Endothelial cell (in vitro differentiated cells): ENCODE measurements around the gene CACNA2D4. TPM values are rescaled to one million over a fixed set of nuclear protein-coding genes. Genes with fewer than 3 reads are reported as not detected.

ENCODE experiments used
- DNase-seq: peaks from one replicate; pipeline ENCODE4 v3.0.0; 2021; ENCODE audit warnings: low spot score
- H3K27ac Mint-ChIP-seq: one replicate; pipeline ENCODE4 v1.8.0; 2021; ENCODE audit warnings: mixed read lengths, inconsistent platforms; ENCODE audit not compliant: unreplicated experiment
- H3K27me3 Mint-ChIP-seq: one replicate; pipeline ENCODE4 v1.8.0; 2021; ENCODE audit warnings: mild to moderate bottlenecking, moderate library complexity, mixed read lengths, inconsistent platforms; ENCODE audit not compliant: unreplicated experiment
- H3K36me3 Mint-ChIP-seq: one replicate; pipeline ENCODE4 v1.8.0; 2021; ENCODE audit warnings: mild to moderate bottlenecking, low read depth, mixed read lengths, inconsistent platforms; ENCODE audit not compliant: unreplicated experiment
- H3K4me1 Mint-ChIP-seq: one replicate; pipeline ENCODE4 v1.8.0; 2021; ENCODE audit warnings: mild to moderate bottlenecking, mixed read lengths, inconsistent platforms; ENCODE audit not compliant: unreplicated experiment
- H3K4me3 Mint-ChIP-seq: one replicate; pipeline ENCODE4 v1.8.0; 2021; ENCODE audit warnings: mild to moderate bottlenecking, mixed read lengths, inconsistent platforms; ENCODE audit not compliant: unreplicated experiment
- H3K9me3 Mint-ChIP-seq: one replicate; pipeline ENCODE4 v1.8.0; 2021; ENCODE audit warnings: mixed read lengths, inconsistent platforms; ENCODE audit not compliant: unreplicated experiment
- total RNA-seq: library from RNA; stranded (reverse); fragmentation: NEBNext Ultra II Directional; extraction: Animal tissue kit (Norgen Biotek cat#: 25700); gene quantifications from one replicate; pipeline ENCODE4 v1.2.1, GENCODE V29; 2021; ENCODE audit not compliant: unreplicated experiment
- TF ChIP-seq, protein P1 (sequence below): fragments of 200-600 bp; sonication (generic); IDR thresholded peaks from one replicate; pipeline ENCODE4 v1.5.0; 2021; ENCODE audit warnings: antibody characterized with exemption; ENCODE audit not compliant: unreplicated experiment

The CACNA2D4 gene
- total RNA-seq, 1 donor from 2014 or later: 0.28 TPM

DNA sequence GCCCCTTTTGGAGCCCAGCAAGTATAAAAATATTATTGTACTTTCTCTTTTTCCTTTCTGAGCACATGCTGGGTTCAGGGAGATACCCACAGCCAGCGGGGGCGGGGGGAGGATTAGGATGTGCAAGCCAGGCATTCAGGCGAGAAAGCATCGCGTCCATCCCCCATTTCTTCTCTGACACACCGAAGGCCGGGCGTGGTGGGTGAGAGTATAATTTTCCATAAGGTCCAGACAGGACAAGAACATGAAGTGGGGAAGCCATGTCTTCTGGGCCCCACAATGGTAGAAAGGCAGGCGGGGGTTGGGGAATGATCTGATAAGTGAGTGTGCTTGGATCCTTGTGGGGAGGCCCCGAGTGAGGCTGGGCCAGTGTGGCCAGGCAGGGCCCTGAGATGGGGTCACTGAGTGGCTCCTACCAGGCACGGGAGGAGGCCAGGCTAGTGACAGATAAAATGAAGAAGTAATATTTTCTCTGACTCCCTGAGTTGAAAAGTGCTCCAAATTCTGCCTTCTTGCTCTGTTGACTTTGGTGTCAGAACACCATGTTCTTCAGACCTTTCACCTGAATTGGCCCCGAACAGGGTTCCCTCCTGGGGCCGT is 108.8 kb downstream of the CACNA2D4 start:
- H3K4me3 Mint-ChIP-seq: no peak overlapping the region
- no peaks in the 10 kb centered on the region for H3K4me1 Mint-ChIP-seq
- DNase-seq: no peak
- TF ChIP-seq, protein P1, sequence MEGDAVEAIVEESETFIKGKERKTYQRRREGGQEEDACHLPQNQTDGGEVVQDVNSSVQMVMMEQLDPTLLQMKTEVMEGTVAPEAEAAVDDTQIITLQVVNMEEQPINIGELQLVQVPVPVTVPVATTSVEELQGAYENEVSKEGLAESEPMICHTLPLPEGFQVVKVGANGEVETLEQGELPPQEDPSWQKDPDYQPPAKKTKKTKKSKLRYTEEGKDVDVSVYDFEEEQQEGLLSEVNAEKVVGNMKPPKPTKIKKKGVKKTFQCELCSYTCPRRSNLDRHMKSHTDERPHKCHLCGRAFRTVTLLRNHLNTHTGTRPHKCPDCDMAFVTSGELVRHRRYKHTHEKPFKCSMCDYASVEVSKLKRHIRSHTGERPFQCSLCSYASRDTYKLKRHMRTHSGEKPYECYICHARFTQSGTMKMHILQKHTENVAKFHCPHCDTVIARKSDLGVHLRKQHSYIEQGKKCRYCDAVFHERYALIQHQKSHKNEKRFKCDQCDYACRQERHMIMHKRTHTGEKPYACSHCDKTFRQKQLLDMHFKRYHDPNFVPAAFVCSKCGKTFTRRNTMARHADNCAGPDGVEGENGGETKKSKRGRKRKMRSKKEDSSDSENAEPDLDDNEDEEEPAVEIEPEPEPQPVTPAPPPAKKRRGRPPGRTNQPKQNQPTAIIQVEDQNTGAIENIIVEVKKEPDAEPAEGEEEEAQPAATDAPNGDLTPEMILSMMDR: no peak
- H3K9me3 Mint-ChIP-seq: no peaks in the 10 kb centered on the region
- H3K27me3 Mint-ChIP-seq: peaks cover 5% of the 10 kb centered on the region
- H3K36me3 Mint-ChIP-seq: no peaks in the 10 kb centered on the region
- H3K27ac Mint-ChIP-seq: no peak overlapping the region

DNA sequence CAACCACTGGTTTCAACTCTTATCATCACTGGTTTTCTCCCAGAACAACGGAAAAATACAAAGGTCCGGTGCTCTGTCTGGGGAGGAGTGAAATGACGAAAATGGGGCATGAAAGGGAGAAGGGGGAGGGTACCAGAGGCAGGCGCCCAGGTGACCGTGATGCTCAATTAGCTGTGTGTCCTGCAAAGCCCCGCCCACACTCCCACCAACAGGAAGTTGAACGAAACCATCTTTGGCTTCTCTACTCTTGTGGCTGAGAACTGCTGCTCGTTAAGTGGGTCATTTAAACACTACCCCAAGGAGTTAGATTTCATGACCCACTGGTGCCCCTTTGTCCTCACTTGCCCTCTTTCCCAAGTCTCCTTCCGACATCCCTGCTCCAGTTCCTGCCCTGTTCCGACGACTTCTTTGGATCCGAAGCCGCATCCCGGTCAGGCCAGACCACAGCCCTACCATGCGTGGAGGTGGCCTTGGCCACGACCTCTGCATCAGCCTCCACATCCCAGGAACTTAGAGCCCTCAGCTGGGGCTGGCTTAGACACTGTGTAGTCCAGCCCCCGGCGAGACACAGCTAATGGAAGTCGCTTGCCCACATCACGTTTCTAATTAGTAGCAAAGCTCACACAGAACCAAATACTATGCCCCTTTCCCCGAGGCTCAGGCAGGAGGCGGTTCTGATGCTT is 109.5 kb downstream of the CACNA2D4 start:
- Mint-ChIP-seq H3K4me1 (no peaks in the 10 kb centered on the region), H3K36me3 (no peaks in the 10 kb centered on the region), H3K27me3 (peaks cover 5% of the 10 kb centered on the region), H3K9me3 (no peaks in the 10 kb centered on the region), H3K4me3 (no peak overlapping the region), H3K27ac (no peak overlapping the region)
- TF ChIP-seq, protein P1: no peak
- no peak for DNase-seq

DNA sequence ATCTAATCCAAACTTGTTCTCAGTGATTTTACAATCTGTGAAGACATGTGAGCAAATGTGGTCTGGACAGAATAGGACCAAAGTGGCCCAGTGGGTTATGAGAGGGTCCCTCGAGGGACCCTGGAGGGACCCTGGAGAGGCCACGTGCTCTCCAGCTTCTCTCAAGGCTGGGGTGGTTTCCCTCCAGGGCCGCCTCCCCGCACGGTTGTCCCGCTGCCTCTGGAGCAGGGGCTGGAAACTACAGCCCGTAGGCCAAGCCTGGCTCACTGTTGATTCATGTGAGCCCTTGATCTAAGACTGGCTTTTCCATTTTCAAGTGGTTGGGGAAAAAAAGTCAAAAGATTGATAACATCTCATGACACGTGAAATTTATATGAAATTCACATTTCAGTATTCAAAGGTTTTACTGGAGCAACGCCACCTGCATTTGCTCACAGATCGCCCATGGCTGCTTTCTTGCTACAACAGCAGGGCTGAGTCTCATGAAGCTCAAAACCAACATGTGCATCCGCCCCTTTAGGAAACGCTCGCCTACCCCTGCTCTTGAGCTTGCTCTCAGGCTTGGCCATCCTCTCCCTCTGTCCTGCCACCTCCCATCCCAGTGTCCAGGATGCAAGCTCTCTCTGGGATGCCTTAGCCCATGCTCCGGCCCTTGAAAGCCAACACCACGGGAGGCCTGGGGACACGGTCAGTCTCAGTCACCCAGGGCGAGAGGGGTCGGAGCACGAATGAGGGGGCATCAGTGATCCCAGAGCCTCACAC is 110.2 kb downstream of the CACNA2D4 start:
- Mint-ChIP-seq H3K27ac (no peak overlapping the region), H3K27me3 (peaks cover 5% of the 10 kb centered on the region), H3K4me1 (no peaks in the 10 kb centered on the region), H3K4me3 (no peak overlapping the region), H3K9me3 (no peaks in the 10 kb centered on the region), H3K36me3 (no peaks in the 10 kb centered on the region)
- DNase-seq: no peak
- TF ChIP-seq, protein P1: no peak

DNA sequence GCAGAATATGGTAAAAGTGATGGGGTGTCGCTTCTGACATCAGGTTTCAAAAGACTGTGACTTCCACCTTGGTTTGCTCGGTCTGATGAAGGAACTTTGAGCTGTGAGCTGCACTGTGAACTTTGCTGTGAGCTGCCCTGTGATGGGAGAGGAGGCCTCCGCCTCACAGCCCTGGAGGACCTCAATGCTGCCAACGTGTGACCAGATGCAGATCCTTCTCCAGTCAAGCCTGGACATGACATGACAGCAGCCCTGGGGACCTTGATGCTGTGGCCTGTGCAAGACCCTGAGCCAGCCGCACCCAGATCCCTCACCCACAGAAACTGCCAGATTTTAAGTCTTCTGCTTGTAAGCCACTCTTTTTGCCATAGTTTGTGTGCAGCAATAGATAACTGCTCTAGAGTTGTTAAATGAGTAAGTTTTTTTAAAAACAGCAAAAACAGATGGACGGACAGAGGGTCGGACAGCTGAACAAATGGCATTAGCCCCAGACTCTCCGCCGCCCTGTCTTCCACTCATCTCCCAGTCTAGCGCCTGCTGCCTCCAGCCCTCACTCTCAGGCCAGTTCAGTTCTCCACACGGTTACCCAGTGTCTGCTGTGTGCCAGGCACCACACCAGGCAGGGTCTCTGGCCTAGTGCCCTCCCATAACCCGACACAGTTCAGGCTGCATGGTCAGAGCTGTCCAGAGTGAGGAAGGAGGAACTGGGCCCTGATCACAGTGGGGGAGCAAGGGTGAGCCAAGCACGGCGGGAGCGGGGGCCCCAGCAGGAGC is 111.2 kb downstream of the CACNA2D4 start:
- peaks cover 2% of the 10 kb centered on the region for H3K36me3 Mint-ChIP-seq
- no peaks in the 10 kb centered on the region for H3K4me1 Mint-ChIP-seq
- H3K27ac Mint-ChIP-seq: no peak overlapping the region
- TF ChIP-seq, protein P1: no peak
- no peak for DNase-seq
- H3K27me3 Mint-ChIP-seq: peaks cover 5% of the 10 kb centered on the region
- H3K9me3 Mint-ChIP-seq: no peaks in the 10 kb centered on the region
- no peak overlapping the region for H3K4me3 Mint-ChIP-seq
